HEK293 (cell line): ENCODE data around the gene HERC5.

Source experiments
- HOXC10 ChIP-seq: sonication (generic); formaldehyde crosslinking; IDR thresholded peaks from 2 replicates; pipeline ENCODE4 v1.8.1; 2023; ENCODE audit warnings: mild to moderate bottlenecking, missing genetic modification reagents
- OVOL3 ChIP-seq: fragments of 450-650 bp; formaldehyde crosslinking; IDR thresholded peaks from 2 replicates; pipeline ENCODE4 v1.5.1; 2016; ENCODE audit warnings: missing biosample characterization, missing genetic modification characterization
- RBAK ChIP-seq: fragments of 450-650 bp; formaldehyde crosslinking; IDR thresholded peaks from 2 replicates; pipeline ENCODE4 v1.5.1; 2016; ENCODE audit warnings: missing biosample characterization, missing genetic modification characterization
- SALL2 ChIP-seq: fragments of 450-650 bp; formaldehyde crosslinking; IDR thresholded peaks from 2 replicates; pipeline ENCODE4 v1.5.0; 2017; ENCODE audit warnings: missing biosample characterization, mild to moderate bottlenecking, missing genetic modification characterization, borderline replicate concordance
- SCRT1 ChIP-seq: fragments of 450-650 bp; formaldehyde crosslinking; IDR thresholded peaks from 2 replicates; pipeline ENCODE4 v1.5.1; 2016; ENCODE audit warnings: missing biosample characterization, missing genetic modification characterization, borderline replicate concordance
- SP2 ChIP-seq: fragments of 450-650 bp; formaldehyde crosslinking; IDR thresholded peaks from 2 replicates; pipeline ENCODE4 v1.5.1; 2016; ENCODE audit warnings: missing biosample characterization, missing genetic modification characterization
- TRIM28 ChIP-seq: IDR thresholded peaks from 2 replicates; pipeline ENCODE4 v1.6.1; 2011; ENCODE audit warnings: low read length, control low read depth, borderline replicate concordance
- ZBTB7A ChIP-seq: fragments of 450-650 bp; formaldehyde crosslinking; IDR thresholded peaks from 2 replicates; pipeline ENCODE4 v1.5.1; 2016; ENCODE audit warnings: low read depth, missing biosample characterization, missing genetic modification characterization
- ZFHX2 ChIP-seq: fragments of 450-650 bp; formaldehyde crosslinking; conservative IDR thresholded peaks from 2 replicates; pipeline ENCODE4 v1.5.1; 2016; ENCODE audit warnings: missing biosample characterization, missing genetic modification characterization
- ZFP37 ChIP-seq: fragments of 450-650 bp; formaldehyde crosslinking; IDR thresholded peaks from 2 replicates; pipeline ENCODE4 v1.5.1; 2016; ENCODE audit warnings: missing biosample characterization, missing genetic modification characterization
- ZNF10 ChIP-seq: fragments of 450-650 bp; formaldehyde crosslinking; IDR thresholded peaks from 2 replicates; pipeline ENCODE4 v1.5.1; 2017; ENCODE audit warnings: missing biosample characterization, missing genetic modification characterization
- ZNF138 ChIP-seq: fragments of 450-650 bp; formaldehyde crosslinking; IDR thresholded peaks from 2 replicates; pipeline ENCODE4 v1.5.1; 2016; ENCODE audit warnings: missing biosample characterization, missing genetic modification characterization, borderline replicate concordance
- ZNF155 ChIP-seq: fragments of 450-650 bp; formaldehyde crosslinking; IDR thresholded peaks from 2 replicates; pipeline ENCODE4 v1.5.1; 2016; ENCODE audit warnings: missing biosample characterization, missing genetic modification characterization
- ZNF175 ChIP-seq: fragments of 450-650 bp; formaldehyde crosslinking; IDR thresholded peaks from 2 replicates; pipeline ENCODE4 v1.5.1; 2016; ENCODE audit warnings: missing biosample characterization, missing genetic modification characterization
- ZNF2 ChIP-seq: fragments of 450-650 bp; formaldehyde crosslinking; IDR thresholded peaks from 2 replicates; pipeline ENCODE4 v1.5.1; 2016; ENCODE audit warnings: missing biosample characterization, missing genetic modification characterization
- ZNF23 ChIP-seq: fragments of 450-650 bp; formaldehyde crosslinking; IDR thresholded peaks from 2 replicates; pipeline ENCODE4 v1.5.1; 2016; ENCODE audit warnings: missing biosample characterization, missing genetic modification characterization, borderline replicate concordance
- ZNF239 ChIP-seq: fragments of 450-650 bp; formaldehyde crosslinking; IDR thresholded peaks from 2 replicates; pipeline ENCODE4 v1.5.1; 2016; ENCODE audit warnings: missing biosample characterization, missing genetic modification characterization
- ZNF274 ChIP-seq, 2 experiments: fragments of 200-500 bp in 1 of 2; fragments of 450-650 bp in 1 of 2; sonication (Bioruptor generic) in 1 of 2; formaldehyde crosslinking in 1 of 2; IDR thresholded peaks; 2 replicates each; pipeline versions ENCODE4 v1.5.1 to v1.6.1; 2014 to 2016; ENCODE audit warnings: borderline replicate concordance in 1 of 2, inconsistent platforms in 1 of 2, low read length in 1 of 2, missing biosample characterization in 1 of 2, missing genetic modification characterization in 1 of 2
- ZNF366 ChIP-seq: fragments of 450-650 bp; formaldehyde crosslinking; conservative IDR thresholded peaks from 2 replicates; pipeline ENCODE4 v1.5.1; 2016; ENCODE audit warnings: missing biosample characterization, missing genetic modification characterization
- ZNF433 ChIP-seq: fragments of 450-650 bp; formaldehyde crosslinking; IDR thresholded peaks from 2 replicates; pipeline ENCODE4 v1.5.1; 2016; ENCODE audit warnings: missing biosample characterization, missing genetic modification characterization, low read depth
- ZNF473 ChIP-seq: fragments of 450-650 bp; formaldehyde crosslinking; IDR thresholded peaks from 2 replicates; pipeline ENCODE4 v1.5.1; 2017; ENCODE audit warnings: missing biosample characterization, missing genetic modification characterization
- ZNF555 ChIP-seq: fragments of 450-650 bp; formaldehyde crosslinking; conservative IDR thresholded peaks from 2 replicates; pipeline ENCODE4 v1.5.1; 2017; ENCODE audit warnings: missing biosample characterization, mild to moderate bottlenecking, missing genetic modification characterization, inconsistent platforms
- ZNF585B ChIP-seq: fragments of 450-650 bp; formaldehyde crosslinking; IDR thresholded peaks from 2 replicates; pipeline ENCODE4 v1.5.1; 2016; ENCODE audit warnings: missing biosample characterization, missing genetic modification characterization
- ZNF600 ChIP-seq: fragments of 450-650 bp; formaldehyde crosslinking; IDR thresholded peaks from 2 replicates; pipeline ENCODE4 v1.5.1; 2016; ENCODE audit warnings: missing biosample characterization, missing genetic modification characterization
- ZNF629 ChIP-seq: fragments of 450-650 bp; formaldehyde crosslinking; IDR thresholded peaks from 2 replicates; pipeline ENCODE4 v1.5.1; 2017; ENCODE audit warnings: missing biosample characterization, missing genetic modification characterization
- ZNF707 ChIP-seq: fragments of 450-650 bp; formaldehyde crosslinking; IDR thresholded peaks from 2 replicates; pipeline ENCODE4 v1.5.1; 2016; ENCODE audit warnings: missing biosample characterization, missing genetic modification characterization
- ZNF776 ChIP-seq: fragments of 450-650 bp; formaldehyde crosslinking; IDR thresholded peaks from 2 replicates; pipeline ENCODE4 v1.5.0; 2017; ENCODE audit warnings: missing biosample characterization, missing genetic modification characterization, borderline replicate concordance
- TF ChIP-seq, protein P1 (sequence below): fragments of 450-650 bp; formaldehyde crosslinking; IDR thresholded peaks from 2 replicates; pipeline ENCODE4 v1.5.1; 2016; ENCODE audit warnings: missing biosample characterization, missing genetic modification characterization
- TF ChIP-seq, protein P2 (sequence below): fragments of 450-650 bp; formaldehyde crosslinking; IDR thresholded peaks from 2 replicates; pipeline ENCODE4 v1.5.1; 2017; ENCODE audit warnings: missing biosample characterization, mild to moderate bottlenecking, missing genetic modification characterization, moderate library complexity
- TF ChIP-seq, protein P3 (sequence below): fragments of 450-650 bp; formaldehyde crosslinking; IDR thresholded peaks from 2 replicates; pipeline ENCODE4 v1.5.1; 2017; ENCODE audit warnings: missing biosample characterization, missing genetic modification characterization
- TF ChIP-seq, protein P4 (sequence below): fragments of 450-650 bp; formaldehyde crosslinking; IDR thresholded peaks from 2 replicates; pipeline ENCODE4 v1.5.1; 2016; ENCODE audit warnings: missing biosample characterization, missing genetic modification characterization
- TF ChIP-seq, protein P5 (sequence below): fragments of 450-650 bp; formaldehyde crosslinking; IDR thresholded peaks from 2 replicates; pipeline ENCODE4 v1.5.1; 2016; ENCODE audit warnings: missing biosample characterization, missing genetic modification characterization

HERC5 gene

DNA sequence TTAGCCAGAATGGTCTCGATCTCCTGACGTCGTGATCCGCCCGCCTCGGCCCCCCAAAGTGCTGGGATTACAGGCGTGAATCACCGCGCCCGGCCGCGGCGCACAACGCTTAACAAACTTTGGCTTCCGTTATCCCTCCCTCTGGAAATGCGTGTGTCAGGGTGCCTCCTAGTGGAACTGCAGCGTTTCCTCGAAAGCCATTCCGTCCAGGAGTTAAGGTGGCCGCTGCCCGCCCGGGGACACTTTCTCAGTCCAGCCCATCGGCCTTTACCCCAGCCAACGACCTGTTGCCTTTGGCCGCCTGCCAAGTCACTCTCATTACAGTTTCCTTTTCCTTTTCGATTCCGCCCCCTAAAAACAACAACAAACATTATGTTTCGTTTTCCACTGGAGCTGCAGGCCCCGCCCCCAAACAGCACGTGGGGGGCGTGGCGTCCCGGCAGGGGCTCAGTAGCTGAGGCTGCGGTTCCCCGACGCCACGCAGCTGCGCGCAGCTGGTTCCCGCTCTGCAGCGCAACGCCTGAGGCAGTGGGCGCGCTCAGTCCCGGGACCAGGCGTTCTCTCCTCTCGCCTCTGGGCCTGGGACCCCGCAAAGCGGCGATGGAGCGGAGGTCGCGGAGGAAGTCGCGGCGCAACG, at the start of gene HERC5 (continued):
- TF ChIP-seq ZNF155 (tag by site-specific recombination) (no peak), ZNF274 (IDR thresholded peaks at IDR 0.05; ENCODE audit: low read length) (no peak), ZNF274 (tag by site-specific recombination; IDR thresholded peaks at IDR 0.05; ENCODE audit: borderline replicate concordance) (no peak), ZNF2 (peak; percentile 83), ZBTB7A (no peak), ZNF433 (no peak), ZNF138 (tag by site-specific recombination) (no peak), ZNF585B (tag by site-specific recombination) (no peak), ZNF555 (tag by site-specific recombination) (no peak), ZFP37 (0 out of 2 replicates have a peak, but pooled peaks have one; percentile 72), TRIM28 (no peak; the same call in 1 of the 2 replicates), ZNF707 (no peak), HOXC10 (no peak), SCRT1 (peak; percentile 97), SALL2 (tag by site-specific recombination) (no peak), ZNF776 (tag by site-specific recombination) (peak; percentile 78; the same call in 1 of the 2 replicates), ZNF10 (tag by site-specific recombination) (no peak), ZNF629 (tag by site-specific recombination) (peak; percentile 85), RBAK (tag by site-specific recombination) (no peak), SP2 (tag by site-specific recombination) (peak; percentile 62), ZNF600 (tag by site-specific recombination) (peak; percentile 83), ZFHX2 (tag by site-specific recombination) (peak; percentile 51), ZNF175 (tag by site-specific recombination) (no peak), ZNF366 (peak; percentile 96), OVOL3 (tag by site-specific recombination) (no peak), ZNF239 (tag by site-specific recombination) (no peak), ZNF473 (no peak), ZNF23 (tag by site-specific recombination) (no peak)
- TF ChIP-seq, protein P1, sequence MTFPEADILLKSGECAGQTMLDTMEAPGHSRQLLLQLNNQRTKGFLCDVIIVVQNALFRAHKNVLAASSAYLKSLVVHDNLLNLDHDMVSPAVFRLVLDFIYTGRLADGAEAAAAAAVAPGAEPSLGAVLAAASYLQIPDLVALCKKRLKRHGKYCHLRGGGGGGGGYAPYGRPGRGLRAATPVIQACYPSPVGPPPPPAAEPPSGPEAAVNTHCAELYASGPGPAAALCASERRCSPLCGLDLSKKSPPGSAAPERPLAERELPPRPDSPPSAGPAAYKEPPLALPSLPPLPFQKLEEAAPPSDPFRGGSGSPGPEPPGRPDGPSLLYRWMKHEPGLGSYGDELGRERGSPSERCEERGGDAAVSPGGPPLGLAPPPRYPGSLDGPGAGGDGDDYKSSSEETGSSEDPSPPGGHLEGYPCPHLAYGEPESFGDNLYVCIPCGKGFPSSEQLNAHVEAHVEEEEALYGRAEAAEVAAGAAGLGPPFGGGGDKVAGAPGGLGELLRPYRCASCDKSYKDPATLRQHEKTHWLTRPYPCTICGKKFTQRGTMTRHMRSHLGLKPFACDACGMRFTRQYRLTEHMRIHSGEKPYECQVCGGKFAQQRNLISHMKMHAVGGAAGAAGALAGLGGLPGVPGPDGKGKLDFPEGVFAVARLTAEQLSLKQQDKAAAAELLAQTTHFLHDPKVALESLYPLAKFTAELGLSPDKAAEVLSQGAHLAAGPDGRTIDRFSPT (tag by site-specific recombination): peak; percentile 95
- TF ChIP-seq, protein P2, sequence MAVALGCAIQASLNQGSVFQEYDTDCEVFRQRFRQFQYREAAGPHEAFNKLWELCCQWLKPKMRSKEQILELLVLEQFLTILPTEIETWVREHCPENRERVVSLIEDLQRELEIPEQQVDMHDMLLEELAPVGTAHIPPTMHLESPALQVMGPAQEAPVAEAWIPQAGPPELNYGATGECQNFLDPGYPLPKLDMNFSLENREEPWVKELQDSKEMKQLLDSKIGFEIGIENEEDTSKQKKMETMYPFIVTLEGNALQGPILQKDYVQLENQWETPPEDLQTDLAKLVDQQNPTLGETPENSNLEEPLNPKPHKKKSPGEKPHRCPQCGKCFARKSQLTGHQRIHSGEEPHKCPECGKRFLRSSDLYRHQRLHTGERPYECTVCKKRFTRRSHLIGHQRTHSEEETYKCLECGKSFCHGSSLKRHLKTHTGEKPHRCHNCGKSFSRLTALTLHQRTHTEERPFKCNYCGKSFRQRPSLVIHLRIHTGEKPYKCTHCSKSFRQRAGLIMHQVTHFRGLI (tag by site-specific recombination): no peak
- TF ChIP-seq, protein P3, sequence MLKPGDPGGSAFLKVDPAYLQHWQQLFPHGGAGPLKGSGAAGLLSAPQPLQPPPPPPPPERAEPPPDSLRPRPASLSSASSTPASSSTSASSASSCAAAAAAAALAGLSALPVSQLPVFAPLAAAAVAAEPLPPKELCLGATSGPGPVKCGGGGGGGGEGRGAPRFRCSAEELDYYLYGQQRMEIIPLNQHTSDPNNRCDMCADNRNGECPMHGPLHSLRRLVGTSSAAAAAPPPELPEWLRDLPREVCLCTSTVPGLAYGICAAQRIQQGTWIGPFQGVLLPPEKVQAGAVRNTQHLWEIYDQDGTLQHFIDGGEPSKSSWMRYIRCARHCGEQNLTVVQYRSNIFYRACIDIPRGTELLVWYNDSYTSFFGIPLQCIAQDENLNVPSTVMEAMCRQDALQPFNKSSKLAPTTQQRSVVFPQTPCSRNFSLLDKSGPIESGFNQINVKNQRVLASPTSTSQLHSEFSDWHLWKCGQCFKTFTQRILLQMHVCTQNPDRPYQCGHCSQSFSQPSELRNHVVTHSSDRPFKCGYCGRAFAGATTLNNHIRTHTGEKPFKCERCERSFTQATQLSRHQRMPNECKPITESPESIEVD (tag by site-specific recombination): peak; percentile 65
- TF ChIP-seq, protein P4, sequence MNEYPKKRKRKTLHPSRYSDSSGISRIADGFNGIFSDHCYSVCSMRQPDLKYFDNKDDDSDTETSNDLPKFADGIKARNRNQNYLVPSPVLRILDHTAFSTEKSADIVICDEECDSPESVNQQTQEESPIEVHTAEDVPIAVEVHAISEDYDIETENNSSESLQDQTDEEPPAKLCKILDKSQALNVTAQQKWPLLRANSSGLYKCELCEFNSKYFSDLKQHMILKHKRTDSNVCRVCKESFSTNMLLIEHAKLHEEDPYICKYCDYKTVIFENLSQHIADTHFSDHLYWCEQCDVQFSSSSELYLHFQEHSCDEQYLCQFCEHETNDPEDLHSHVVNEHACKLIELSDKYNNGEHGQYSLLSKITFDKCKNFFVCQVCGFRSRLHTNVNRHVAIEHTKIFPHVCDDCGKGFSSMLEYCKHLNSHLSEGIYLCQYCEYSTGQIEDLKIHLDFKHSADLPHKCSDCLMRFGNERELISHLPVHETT: peak; percentile 59
- TF ChIP-seq, protein P5, sequence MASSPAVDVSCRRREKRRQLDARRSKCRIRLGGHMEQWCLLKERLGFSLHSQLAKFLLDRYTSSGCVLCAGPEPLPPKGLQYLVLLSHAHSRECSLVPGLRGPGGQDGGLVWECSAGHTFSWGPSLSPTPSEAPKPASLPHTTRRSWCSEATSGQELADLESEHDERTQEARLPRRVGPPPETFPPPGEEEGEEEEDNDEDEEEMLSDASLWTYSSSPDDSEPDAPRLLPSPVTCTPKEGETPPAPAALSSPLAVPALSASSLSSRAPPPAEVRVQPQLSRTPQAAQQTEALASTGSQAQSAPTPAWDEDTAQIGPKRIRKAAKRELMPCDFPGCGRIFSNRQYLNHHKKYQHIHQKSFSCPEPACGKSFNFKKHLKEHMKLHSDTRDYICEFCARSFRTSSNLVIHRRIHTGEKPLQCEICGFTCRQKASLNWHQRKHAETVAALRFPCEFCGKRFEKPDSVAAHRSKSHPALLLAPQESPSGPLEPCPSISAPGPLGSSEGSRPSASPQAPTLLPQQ (tag by site-specific recombination): peak; percentile 75
